ENCODE data around the gene CYTH4. TPM values are rescaled to one million over a fixed set of nuclear protein-coding genes. Genes with fewer than 3 reads are reported as not detected.
"Not testable (repeated sequence)": the region's sequence is repeated elsewhere in the genome, so short reads cannot be mapped to it uniquely, and the experiment has no call there.

CYTH4 gene
- total RNA-seq, 1 experiment from 2014 or later: not detected

- in situ Hi-C loops (cut with HindIII; ENCODE audit: low sequenced_read_pairs): no loop called here
Observed at GRCh38 chr22:37245740-37246139, 36.6 kb upstream of the CYTH4 start.

DNA sequence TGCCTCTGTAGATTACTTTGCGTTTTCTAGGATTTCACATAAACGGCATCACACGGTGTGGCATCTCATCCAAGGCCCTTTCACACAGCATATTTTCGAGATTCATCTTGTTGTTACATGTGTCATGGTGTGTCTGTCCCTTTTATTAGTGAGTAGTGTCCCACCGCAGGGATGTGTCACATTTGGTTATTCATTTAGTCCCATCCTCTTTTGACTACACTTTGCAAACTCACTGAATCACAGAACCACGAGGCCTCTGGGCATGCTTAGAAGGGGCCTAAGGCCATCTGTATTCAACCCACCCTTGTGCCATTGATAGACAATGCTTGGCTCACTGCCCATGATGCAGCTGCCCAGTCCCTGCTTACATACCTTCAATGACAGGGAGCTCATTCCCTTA lies 34.1 kb upstream of the CYTH4 start:
- in situ Hi-C loops (cut with HindIII; ENCODE audit: low sequenced_read_pairs): no loop called here
- DNase-seq (ENCODE audit: low spot score): no peak

More at GRCh38 chr22:37245740-37246139, 36.6 kb upstream of the CYTH4 start:
- no peak for DNase-seq (ENCODE audit: low spot score)

DNA sequence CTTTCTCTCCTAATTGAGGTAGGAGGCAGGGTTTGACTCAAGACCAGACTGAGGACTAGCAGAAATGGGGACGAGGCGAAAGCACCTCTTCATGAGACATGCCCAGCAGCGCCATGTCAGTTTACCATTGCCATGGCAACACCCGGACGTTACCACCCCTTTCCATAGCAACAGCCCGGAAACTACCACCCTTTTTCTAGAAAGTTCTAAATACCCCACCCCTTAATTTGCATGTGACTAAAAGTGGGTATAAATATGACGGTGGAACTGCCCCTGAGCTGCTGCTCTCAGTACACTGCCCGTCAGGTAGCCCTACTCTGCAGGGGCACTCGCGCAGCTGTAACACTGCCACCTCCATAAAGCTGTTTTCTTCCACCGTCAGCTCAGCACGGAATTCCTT lies 32.3 kb upstream of the CYTH4 start:
- in situ Hi-C loops (cut with HindIII; ENCODE audit: low sequenced_read_pairs): no loop called here
- DNase-seq (ENCODE audit: low spot score): no peak

DNA sequence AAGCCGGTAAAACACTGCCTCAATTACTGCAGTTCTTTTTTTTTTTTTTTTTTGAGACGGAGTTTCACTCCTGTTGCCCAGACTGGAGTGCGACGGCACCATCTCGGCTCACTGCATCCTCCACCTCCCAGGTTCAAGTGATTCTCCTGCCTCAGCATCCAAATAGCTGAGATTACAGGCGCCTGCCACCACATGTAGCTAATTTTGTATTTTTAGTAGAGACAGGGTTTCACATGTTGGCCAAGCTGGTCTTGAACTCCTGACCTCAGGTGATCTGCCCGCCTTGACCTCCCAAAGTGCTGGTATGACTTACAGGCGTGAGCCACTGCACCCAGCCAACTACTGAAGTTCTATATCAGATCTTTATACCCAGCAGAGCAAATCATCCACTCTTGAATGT lies 30.5 kb upstream of the CYTH4 start:
- DNase-seq (ENCODE audit: low spot score); in situ Hi-C loops (cut with HindIII; ENCODE audit: low sequenced_read_pairs): not testable (repeated sequence)

GRCh38 chr22:37253126-37253660 lies 29.1 kb upstream of the CYTH4 start:
- DNase-seq (ENCODE audit: low spot score): no peak
- in situ Hi-C loops (cut with HindIII; ENCODE audit: low sequenced_read_pairs): no loop called here

DNA sequence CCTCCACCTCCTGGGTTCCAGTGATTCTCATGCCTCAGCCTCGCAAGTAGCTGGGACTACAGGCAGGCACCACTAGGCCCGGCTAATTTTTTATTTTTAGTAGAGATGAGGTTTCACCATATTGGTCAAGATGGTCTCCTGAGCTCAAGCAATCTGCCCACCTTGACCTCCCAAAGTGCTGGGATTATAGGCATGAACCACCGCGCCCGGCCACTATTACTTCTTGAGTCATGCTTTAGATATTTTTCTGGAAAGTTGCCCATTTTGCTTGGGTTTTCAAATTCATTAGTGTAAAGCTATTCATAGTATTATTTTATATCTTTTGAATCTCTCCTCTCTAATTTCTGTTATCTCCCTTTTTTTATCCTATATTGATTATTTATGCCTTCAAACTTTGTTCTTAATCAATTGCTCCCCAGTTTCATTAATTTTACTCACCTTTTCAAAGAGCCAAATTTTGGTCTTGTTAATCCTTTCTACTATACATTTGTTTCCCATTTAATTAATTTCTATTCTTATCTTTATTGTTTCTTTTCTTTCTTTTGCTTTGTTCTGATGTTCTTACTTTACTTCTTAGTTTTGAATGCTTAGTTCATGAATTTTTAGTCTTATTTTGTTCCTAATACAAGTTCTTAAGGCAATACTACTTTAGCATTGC lies 28.0 kb upstream of the CYTH4 start:
- no peak for DNase-seq (ENCODE audit: low spot score)
- in situ Hi-C loops (cut with HindIII; ENCODE audit: low sequenced_read_pairs): no loop called here

GRCh38 chr22:37254867-37255233 lies 27.5 kb upstream of the CYTH4 start:
- no peak for DNase-seq (ENCODE audit: low spot score)
- in situ Hi-C loops (cut with HindIII; ENCODE audit: low sequenced_read_pairs): no loop called here

GRCh38 chr22:37255558-37256006 lies 26.7 kb upstream of the CYTH4 start:
- in situ Hi-C loops (cut with HindIII; ENCODE audit: low sequenced_read_pairs): no loop called here

DNA sequence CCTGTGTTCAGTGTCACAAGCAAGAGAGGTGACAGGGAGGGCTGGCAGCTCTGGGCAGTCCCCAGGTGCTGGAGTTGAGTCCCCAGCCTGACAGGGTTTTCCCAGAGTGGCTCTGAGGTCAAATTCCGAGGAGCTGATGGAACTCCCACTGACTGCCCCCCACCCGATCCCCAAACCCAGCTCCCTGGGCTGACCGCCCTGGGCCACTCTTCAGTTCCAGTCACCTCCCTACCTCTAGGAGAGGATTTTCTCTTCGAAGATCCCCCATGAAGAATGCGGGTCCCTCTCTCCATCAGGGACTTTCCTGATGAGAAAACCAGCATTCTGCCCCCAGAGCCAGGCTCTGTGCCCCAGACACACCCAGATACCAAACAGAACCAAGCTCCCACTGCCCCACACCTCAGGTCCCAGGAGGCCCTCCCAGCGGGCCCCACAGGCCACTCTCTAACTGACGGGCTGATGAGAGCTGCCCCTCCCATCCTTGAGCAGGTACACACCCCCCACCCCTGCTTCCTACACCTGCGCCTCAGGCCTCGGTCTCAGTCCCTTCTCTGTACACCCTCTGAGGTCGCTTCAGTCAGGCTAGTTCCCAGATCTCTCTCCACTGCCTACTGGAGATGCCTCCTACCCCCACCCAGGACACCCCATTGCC lies 26.1 kb upstream of the CYTH4 start:
- in situ Hi-C loops (cut with HindIII; ENCODE audit: low sequenced_read_pairs): no loop called here
- no peak for DNase-seq (ENCODE audit: low spot score)

More at GRCh38 chr22:37255558-37256006, 26.7 kb upstream of the CYTH4 start:
- DNase-seq (ENCODE audit: low spot score): no peak

- no peak for DNase-seq (ENCODE audit: low spot score)
- in situ Hi-C loops (cut with HindIII; ENCODE audit: low sequenced_read_pairs): no loop called here
Observed at GRCh38 chr22:37258005-37258752, 24.1 kb upstream of the CYTH4 start.

- DNase-seq (ENCODE audit: low spot score): no peak
- in situ Hi-C loops (cut with HindIII; ENCODE audit: low sequenced_read_pairs): no loop called here
Observed at GRCh38 chr22:37258753-37259401, 23.4 kb upstream of the CYTH4 start.

GRCh38 chr22:37259540-37260029 lies 22.7 kb upstream of the CYTH4 start:
- in situ Hi-C loops (cut with HindIII; ENCODE audit: low sequenced_read_pairs): no loop called here
- no peak for DNase-seq (ENCODE audit: low spot score)

GRCh38 chr22:37260155-37260795 lies 22.0 kb upstream of the CYTH4 start:
- no peak for DNase-seq (ENCODE audit: low spot score)
- in situ Hi-C loops (cut with HindIII; ENCODE audit: low sequenced_read_pairs): no loop called here

DNA sequence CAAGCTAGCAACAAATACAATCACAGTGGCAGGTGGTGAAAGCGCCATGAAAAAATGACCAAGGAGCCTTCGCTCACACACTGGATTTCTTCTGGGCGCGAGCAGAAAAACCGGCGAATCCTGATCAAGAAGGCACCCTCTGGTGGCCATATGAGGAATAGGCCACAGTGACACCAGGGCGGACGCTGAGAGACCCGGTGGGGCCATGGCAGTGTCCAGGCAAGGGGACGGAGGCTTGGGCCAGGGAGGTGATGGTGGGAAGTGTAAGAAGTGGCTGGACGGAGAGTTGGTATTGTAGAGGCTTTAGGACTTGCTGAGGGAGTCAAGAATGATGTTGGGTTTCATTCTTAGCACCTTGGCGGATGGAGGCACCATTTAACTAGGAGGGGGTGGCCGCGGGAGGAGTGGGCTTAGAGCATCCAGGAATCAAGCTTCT lies 21.4 kb upstream of the CYTH4 start:
- peak; percentile 39 for DNase-seq (ENCODE audit: low spot score)
- in situ Hi-C loops (cut with HindIII; ENCODE audit: low sequenced_read_pairs): no loop called here

DNA sequence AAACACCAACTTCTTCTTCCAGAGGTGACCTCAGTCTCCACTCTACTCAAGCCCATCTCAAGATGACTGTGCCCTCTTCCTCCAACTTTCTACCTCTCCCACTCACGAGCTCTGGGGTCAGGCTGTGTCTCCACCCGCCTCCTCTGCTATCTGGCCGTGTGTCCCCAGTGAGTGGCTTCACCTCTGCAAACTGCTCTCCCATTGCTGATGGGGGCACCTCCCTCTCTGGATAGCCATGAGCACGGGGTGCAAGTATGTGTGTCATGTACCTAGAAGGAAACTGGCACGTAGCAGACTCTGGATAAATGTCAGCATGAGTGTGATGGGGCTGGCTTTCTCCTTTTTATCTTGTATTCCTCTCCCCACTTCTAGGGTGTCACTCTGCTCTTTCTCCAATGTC lies 20.0 kb upstream of the CYTH4 start:
- in situ Hi-C loops (cut with HindIII; ENCODE audit: low sequenced_read_pairs): no loop called here
- no peak for DNase-seq (ENCODE audit: low spot score)

GRCh38 chr22:37263966-37264887 lies 18.1 kb upstream of the CYTH4 start:
- DNase-seq (ENCODE audit: low spot score): no peak
- in situ Hi-C loops (cut with HindIII; ENCODE audit: low sequenced_read_pairs): no loop called here

- in situ Hi-C loops (cut with HindIII; ENCODE audit: low sequenced_read_pairs): no loop called here
- no peak for DNase-seq (ENCODE audit: low spot score)
Observed at GRCh38 chr22:37266581-37267134, 15.7 kb upstream of the CYTH4 start.
